Natural killer cell (primary cell): ENCODE results near the gene KIF14. TPM values are rescaled to one million over a fixed set of nuclear protein-coding genes. Genes with fewer than 3 reads are reported as not detected.
A peak's percentile ranks its signal among the peaks of the same experiment; 100 is the strongest.

ENCODE experiments used
- ATAC-seq, 3 donors: fragments of 150-1000 bp in 2 of 3; fragments of 200-7000 bp in 1 of 3; cut with Tn5 transposase; 1 replicate in 1 of 3; 2 replicates in 2 of 3; pipeline ENCODE4 v1.10.0; 2021; ENCODE audit warnings: mild to moderate bottlenecking in 2 of 3, moderate library complexity in 2 of 3
- DNase-seq, 2 donors: peaks; one replicate each; pipeline versions ENCODE4 v3.0.0 to v3.0.0-alpha.2; 2013 to 2021; ENCODE audit warnings: mixed read lengths in 1 of 2
- H3K27ac ChIP-seq: one replicate; pipeline ENCODE4 v1.5.1; 2013; ENCODE audit warnings: mild to moderate bottlenecking, low read length
- H3K27me3 ChIP-seq: one replicate; pipeline ENCODE4 v1.6.1; 2013; ENCODE audit warnings: low read length; ENCODE audit not compliant: control insufficient read depth, insufficient read depth
- H3K36me3 ChIP-seq: one replicate; pipeline ENCODE4 v1.6.1; 2013; ENCODE audit warnings: low read length; ENCODE audit not compliant: control insufficient read depth, insufficient read depth
- H3K4me1 ChIP-seq: one replicate; pipeline ENCODE4 v1.6.1; 2013; ENCODE audit warnings: low read length; ENCODE audit not compliant: control insufficient read depth, insufficient read depth
- H3K4me3 ChIP-seq: one replicate; pipeline ENCODE4 v1.5.1; 2013; ENCODE audit warnings: low read length
- H3K9me3 ChIP-seq: one replicate; pipeline ENCODE4 v1.6.1; 2013; ENCODE audit warnings: low read length; ENCODE audit not compliant: control insufficient read depth, insufficient read depth
- H3K27ac Mint-ChIP-seq, 2 donors: one replicate each; pipeline ENCODE4 v1.8.0; 2022; ENCODE audit warnings: mild to moderate bottlenecking in 2 of 2, mixed read lengths in 2 of 2, moderate library complexity in 1 of 2
- H3K27me3 Mint-ChIP-seq, 2 donors: one replicate each; pipeline ENCODE4 v1.8.0; 2022; ENCODE audit warnings: low read depth in 2 of 2, mixed read lengths in 2 of 2
- H3K36me3 Mint-ChIP-seq: one replicate; pipeline ENCODE4 v1.8.0; 2022; ENCODE audit warnings: mixed read lengths
- H3K4me1 Mint-ChIP-seq, 2 donors: one replicate each; pipeline ENCODE4 v1.8.0; 2022; ENCODE audit warnings: mixed read lengths in 2 of 2
- H3K4me3 Mint-ChIP-seq: one replicate; pipeline ENCODE4 v1.8.0; 2022; ENCODE audit warnings: mild to moderate bottlenecking, moderate library complexity, mixed read lengths
- H3K9me3 Mint-ChIP-seq, 2 donors: one replicate each; pipeline ENCODE4 v1.8.0; 2022; ENCODE audit warnings: mixed read lengths in 2 of 2
- WGBS: methylation state at CpG from one replicate; pipeline ENCODE4 v1.1.7; 2013; ENCODE audit warnings: missing lambda C conversion rate; ENCODE audit not compliant: insufficient coverage; 5-methylcytosine and 5-hydroxymethylcytosine counted together
- intact Hi-C: fragments of 100-400 bp; cut with micrococcal nuclease; formaldehyde crosslinking; loops from one replicate; pipeline ENCODE4 v1.14.2; 2022
- total RNA-seq, 4 donors: library from RNA; stranded (reverse); fragments of 120-200 nt in 1 of 4; gene quantifications; one replicate each; pipeline versions ENCODE4 v1.2.3 to v1.2.4, GENCODE V29; 2013 to 2022
- TF ChIP-seq, protein P1 (sequence below): fragments of 200-600 bp; IDR thresholded peaks from one replicate; pipeline ENCODE4 v1.8.0; 2022; ENCODE audit warnings: antibody characterized with exemption

Gene KIF14
- under 1 TPM; 0.40 to 0.48 (median 0.40) TPM for total RNA-seq
- 0.43 TPM for total RNA-seq (2013)

DNA sequence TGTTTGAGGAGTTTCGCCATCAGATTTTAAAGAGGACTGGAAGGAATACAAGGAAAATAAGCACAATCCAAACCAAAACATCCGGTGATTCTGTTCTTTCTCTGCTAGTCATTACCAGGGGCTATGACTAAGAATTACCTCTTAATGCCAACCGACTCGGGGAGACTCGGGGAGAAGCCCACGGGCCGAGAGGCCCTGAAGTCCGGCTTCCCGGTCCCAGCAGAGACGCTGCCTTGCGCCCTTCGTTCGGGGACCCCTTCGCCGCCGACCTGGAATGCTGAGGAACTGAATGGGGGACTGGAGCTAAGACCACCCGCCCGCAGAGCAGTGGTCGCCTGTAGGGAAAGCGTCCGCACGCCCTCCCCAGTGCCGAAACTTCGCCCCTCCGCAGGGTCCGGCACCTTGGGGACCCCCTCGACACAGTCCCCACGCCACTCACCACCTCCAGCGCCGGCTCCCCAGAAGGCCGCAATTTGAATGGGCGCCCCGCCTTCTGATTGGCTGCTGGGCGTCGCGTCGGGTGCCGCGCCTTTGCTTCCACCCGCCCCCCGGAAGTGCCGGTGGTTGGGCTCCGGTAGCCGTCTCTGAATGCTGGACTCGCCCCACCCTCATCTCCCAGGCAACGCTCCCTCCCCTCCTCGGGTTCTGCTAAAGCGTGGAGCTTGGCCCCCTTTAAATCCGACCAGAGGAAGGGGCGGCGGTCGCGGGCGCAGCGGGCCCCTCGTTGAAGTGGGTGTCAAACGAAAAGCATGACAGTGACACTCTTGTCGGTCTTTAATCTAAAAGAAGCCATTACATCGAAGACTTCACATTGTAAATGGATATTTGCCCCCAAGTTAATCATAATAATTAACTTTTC lies at the start of gene KIF14:
Gene KIF14 (minus strand): TSS at position 479 of the 859 bp plus-strand sequence. CDS start 2,028 bp downstream, outside the sequence.
- H3K4me3 ChIP-seq: peak within 1 kb of the TSS; percentile 61
- DNase-seq: peak; percentile 91 to 94
- H3K27me3 ChIP-seq: no peaks in the 10 kb centered on the region
- H3K36me3 ChIP-seq: no peaks in the 10 kb centered on the region
- under 1% methylated on average over 59 of the region's 59 CpGs for WGBS
- no peaks in the 10 kb centered on the region for H3K9me3 ChIP-seq
- H3K36me3 Mint-ChIP-seq: no peaks in the 10 kb centered on the region
- peaks cover 11% of the 10 kb centered on the region for H3K4me1 ChIP-seq
- H3K27ac ChIP-seq: peak within 1 kb of the TSS; percentile 53
- peaks cover 11 to 12% of the 10 kb centered on the region in 2 donors for H3K4me1 Mint-ChIP-seq
- no peaks in the 10 kb centered on the region for H3K27me3 Mint-ChIP-seq
- H3K27ac Mint-ChIP-seq: peak within 1 kb of the TSS; percentile 90 to 97
- peak within 1 kb of the TSS; percentile 99 for H3K4me3 Mint-ChIP-seq
- ATAC-seq: peak; percentile 98 to 99 (median 98)
- no peaks in the 10 kb centered on the region for H3K9me3 Mint-ChIP-seq
- TF ChIP-seq, protein P1, sequence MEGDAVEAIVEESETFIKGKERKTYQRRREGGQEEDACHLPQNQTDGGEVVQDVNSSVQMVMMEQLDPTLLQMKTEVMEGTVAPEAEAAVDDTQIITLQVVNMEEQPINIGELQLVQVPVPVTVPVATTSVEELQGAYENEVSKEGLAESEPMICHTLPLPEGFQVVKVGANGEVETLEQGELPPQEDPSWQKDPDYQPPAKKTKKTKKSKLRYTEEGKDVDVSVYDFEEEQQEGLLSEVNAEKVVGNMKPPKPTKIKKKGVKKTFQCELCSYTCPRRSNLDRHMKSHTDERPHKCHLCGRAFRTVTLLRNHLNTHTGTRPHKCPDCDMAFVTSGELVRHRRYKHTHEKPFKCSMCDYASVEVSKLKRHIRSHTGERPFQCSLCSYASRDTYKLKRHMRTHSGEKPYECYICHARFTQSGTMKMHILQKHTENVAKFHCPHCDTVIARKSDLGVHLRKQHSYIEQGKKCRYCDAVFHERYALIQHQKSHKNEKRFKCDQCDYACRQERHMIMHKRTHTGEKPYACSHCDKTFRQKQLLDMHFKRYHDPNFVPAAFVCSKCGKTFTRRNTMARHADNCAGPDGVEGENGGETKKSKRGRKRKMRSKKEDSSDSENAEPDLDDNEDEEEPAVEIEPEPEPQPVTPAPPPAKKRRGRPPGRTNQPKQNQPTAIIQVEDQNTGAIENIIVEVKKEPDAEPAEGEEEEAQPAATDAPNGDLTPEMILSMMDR: no peak
- intact Hi-C loops: loop anchor here (1.0 to 5.0 kb wide), 3 partner anchors 49 to 492 kb away; partner anchors contain the start of genes CACNA1S, DDX59 and KIF21B

DNA sequence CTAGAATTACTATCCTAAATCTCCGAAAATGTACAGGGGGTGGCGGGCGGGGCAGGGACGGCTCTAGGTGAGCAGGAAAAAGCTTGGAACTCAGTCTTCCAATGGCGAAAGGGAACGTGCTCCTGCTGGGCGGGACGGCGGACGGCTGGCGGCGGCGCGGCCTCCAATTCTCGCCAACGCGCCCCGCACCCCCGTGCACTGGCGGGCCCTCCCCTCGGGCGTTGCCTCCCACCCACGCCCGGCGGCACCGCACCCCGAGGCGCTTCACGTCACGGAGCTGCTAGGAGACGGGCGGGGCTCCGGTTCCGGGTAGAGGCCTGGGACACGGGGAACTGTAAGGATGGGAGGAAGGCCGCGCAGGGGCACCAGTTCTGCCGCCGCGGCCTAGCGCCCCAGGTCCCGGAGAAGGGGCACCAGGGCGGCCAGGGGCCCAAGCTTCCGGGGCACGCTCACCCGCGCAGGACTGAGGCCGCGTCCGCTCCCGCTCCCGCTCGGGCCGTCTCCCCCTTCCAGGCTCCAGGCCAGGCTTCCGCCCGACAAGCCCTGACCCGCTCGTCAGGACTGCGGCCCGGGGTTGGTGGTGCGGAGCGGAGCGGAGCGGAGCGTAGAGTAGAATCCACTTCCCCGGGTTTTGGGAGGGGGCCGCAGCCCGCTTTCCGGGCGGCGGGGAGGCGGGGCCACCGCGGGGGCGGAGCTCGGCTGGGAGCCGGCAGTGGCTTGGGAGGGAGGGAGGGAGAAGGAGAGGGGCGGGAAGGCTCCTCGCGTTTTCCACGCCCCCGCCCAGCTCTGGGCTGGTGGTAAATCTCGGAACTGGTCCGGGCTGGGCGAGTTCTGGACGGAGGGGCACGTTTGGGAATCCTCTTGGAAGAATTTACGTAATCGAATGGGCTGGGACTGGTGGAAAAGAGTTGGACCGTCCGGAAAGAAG lies 49.0 kb upstream of the KIF14 start, which contains the start of gene DDX59:
Gene DDX59 (minus strand): TSS at position 594 of the 928 bp plus-strand sequence. CDS start 3,167 bp downstream, outside the sequence.
- peaks cover 13% of the 10 kb centered on the region for H3K4me1 ChIP-seq
- H3K36me3 ChIP-seq: peaks cover 13% of the 10 kb centered on the region
- intact Hi-C loops: loop anchor here (1.0 kb wide), 1 partner anchor 49 kb away; the partner anchor contains the start of gene KIF14
- H3K9me3 Mint-ChIP-seq: no peaks in the 10 kb centered on the region
- TF ChIP-seq, protein P1: no peak
- H3K4me3 ChIP-seq: peak within 1 kb of the TSS; percentile 63
- ATAC-seq: peak; percentile 83 to 91 (median 84)
- H3K4me1 Mint-ChIP-seq: peaks cover 37 to 41% of the 10 kb centered on the region in 2 donors
- H3K4me3 Mint-ChIP-seq: peak within 1 kb of the TSS; percentile 94
- WGBS: under 1% methylated on average over 91 of the region's 91 CpGs
- H3K27ac Mint-ChIP-seq: peak within 1 kb of the TSS; percentile 78 to 92
- peak within 1 kb of the TSS; percentile 88 for H3K27ac ChIP-seq
- H3K27me3 ChIP-seq: no peaks in the 10 kb centered on the region
- no peaks in the 10 kb centered on the region for H3K27me3 Mint-ChIP-seq
- H3K9me3 ChIP-seq: no peaks in the 10 kb centered on the region
- H3K36me3 Mint-ChIP-seq: peaks cover 9% of the 10 kb centered on the region
- DNase-seq: peak; percentile 83 to 93

DNA sequence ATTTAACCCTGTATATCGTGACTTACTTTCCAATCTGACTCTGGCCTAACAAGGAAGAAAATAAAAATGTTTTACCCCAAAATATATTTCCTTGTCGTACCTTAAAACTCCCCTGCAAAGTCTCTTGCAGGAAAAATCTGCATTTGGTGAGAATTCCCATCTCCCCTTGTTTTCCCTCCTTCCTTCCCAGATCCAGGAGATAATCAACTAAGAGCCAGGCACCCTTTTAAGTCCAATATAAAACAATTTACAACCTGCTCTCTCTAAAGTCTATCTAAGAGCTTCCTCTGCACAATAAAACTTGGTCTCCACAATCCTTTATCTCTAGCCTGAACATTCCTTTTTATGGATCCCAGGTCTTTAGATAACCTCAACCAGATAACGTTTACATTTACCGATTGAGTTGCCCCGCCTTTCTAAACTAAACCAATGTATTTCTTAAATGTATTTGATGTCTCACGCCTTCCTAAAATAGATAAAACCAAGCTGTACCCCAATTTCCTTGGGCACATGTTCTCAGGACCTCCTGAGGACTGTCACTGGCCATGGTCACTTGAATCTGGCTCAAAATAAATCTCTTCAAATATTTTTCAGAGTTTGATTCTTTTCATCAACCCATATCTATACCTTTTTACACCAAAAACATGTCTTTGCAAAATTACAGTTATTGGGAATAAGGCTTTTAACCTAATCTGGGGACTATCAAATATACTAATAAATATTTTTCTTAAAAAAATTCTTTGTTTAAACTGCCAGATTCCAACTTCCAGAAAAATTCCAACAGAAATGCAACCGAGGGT lies 48.2 kb upstream of the KIF14 start:
- 47% methylated on average over 7 of the region's 7 CpGs for WGBS
- ATAC-seq (no peak), DNase-seq (peak in 1 of 2 donors; percentile 12)
- Histone ChIP-seq H3K4me3 (peak overlapping the region; percentile 63), H3K27ac (peak overlapping the region; percentile 88), H3K27me3 (no peaks in the 10 kb centered on the region), H3K9me3 (no peaks in the 10 kb centered on the region), H3K36me3 (peaks cover 16% of the 10 kb centered on the region), H3K4me1 (peaks cover 13% of the 10 kb centered on the region)
- H3K4me3 Mint-ChIP-seq: peak overlapping the region; percentile 94
- TF ChIP-seq, protein P1: no peak
- H3K27me3 Mint-ChIP-seq: no peaks in the 10 kb centered on the region
- no peaks in the 10 kb centered on the region for H3K9me3 Mint-ChIP-seq
- peaks cover 14% of the 10 kb centered on the region for H3K36me3 Mint-ChIP-seq
- peak overlapping the region; percentile 78 to 92 for H3K27ac Mint-ChIP-seq
- H3K4me1 Mint-ChIP-seq: peaks cover 46 to 50% of the 10 kb centered on the region in 2 donors
- intact Hi-C loops: loop anchor here (1.0 kb wide), 1 partner anchor 48 kb away; the partner anchor contains the start of gene KIF14
